HepG2 (cell line): ENCODE measurements around the gene PRSS53. TPM values are rescaled to one million over a fixed set of nuclear protein-coding genes. Genes with fewer than 3 reads are reported as not detected.

Source experiments
- ATF6 ChIP-seq: sonication (generic); formaldehyde crosslinking; conservative IDR thresholded peaks from 2 replicates; pipeline ENCODE4 v1.4.0; 2020; ENCODE audit warnings: missing genetic modification reagents
- EZH2 ChIP-seq: conservative IDR thresholded peaks from 2 replicates; pipeline ENCODE4 v1.6.1; 2012; ENCODE audit warnings: mild to moderate bottlenecking, low read depth, low read length, moderate library complexity
- MED8 ChIP-seq: sonication (generic); formaldehyde crosslinking; IDR thresholded peaks from 2 replicates; pipeline ENCODE4 v1.8.1; 2023; ENCODE audit warnings: mild to moderate bottlenecking, missing genetic modification reagents; ENCODE audit not compliant: insufficient replicate concordance
- NFAT5 ChIP-seq: sonication (generic); formaldehyde crosslinking; IDR thresholded peaks from 2 replicates; pipeline ENCODE4 v1.4.0; 2020; ENCODE audit warnings: missing genetic modification reagents
- POGZ ChIP-seq: sonication (generic); formaldehyde crosslinking; IDR thresholded peaks from 2 replicates; pipeline ENCODE4 v1.4.0; 2020; ENCODE audit warnings: mild to moderate bottlenecking, missing genetic modification reagents
- RARA ChIP-seq: IDR thresholded peaks from 2 replicates; pipeline ENCODE4 v1.6.1; 2016; ENCODE audit warnings: missing genetic modification reagents, missing compliant biosample characterization
- RNF2 ChIP-seq: fragments of 450-650 bp; conservative IDR thresholded peaks from 2 replicates; pipeline ENCODE4 v1.6.1; 2016; ENCODE audit warnings: low read depth
- SALL1 ChIP-seq: sonication (generic); formaldehyde crosslinking; IDR thresholded peaks from 2 replicates; pipeline ENCODE4 v1.8.0; 2022; ENCODE audit warnings: mild to moderate bottlenecking, missing genetic modification reagents
- YEATS2 ChIP-seq: sonication (generic); formaldehyde crosslinking; IDR thresholded peaks from 2 replicates; pipeline ENCODE4 v1.4.0; 2020; ENCODE audit warnings: missing genetic modification reagents, borderline replicate concordance
- ZBTB20 ChIP-seq: sonication (generic); formaldehyde crosslinking; IDR thresholded peaks from 2 replicates; pipeline ENCODE4 v1.8.1; 2023; ENCODE audit warnings: missing genetic modification reagents, low read depth, mild to moderate bottlenecking, borderline replicate concordance
- ZFYVE20 ChIP-seq: sonication (generic); formaldehyde crosslinking; IDR thresholded peaks from 2 replicates; pipeline ENCODE4 v1.8.0; 2023; ENCODE audit warnings: low read depth, mild to moderate bottlenecking, moderate library complexity, missing genetic modification reagents, borderline replicate concordance
- polyA plus RNA-seq, 8 experiments: library from polyadenylated mRNA; depleted of rRNA in 3 of 8; stranded (reverse) in 7 of 8; unstranded in 1 of 8; fragments of >200 nt; fragmentation: Illumina TruSeq in 4 of 8; extraction: Trizol in 4 of 8; gene quantifications; 2 replicates each; pipeline versions ENCODE4 v1.2.1 to v1.2.3, GENCODE V29; 2011 to 2016; ENCODE audit warnings: low read depth in 4 of 8, missing spikeins in 1 of 8, mixed read lengths in 1 of 8; ENCODE audit not compliant: insufficient read depth in 1 of 8
- total RNA-seq, 5 experiments: library from RNA; depleted of rRNA; stranded (reverse); fragments of >200 nt; fragmentation: Illumina TruSeq; extraction: Trizol; gene quantifications; 2 replicates each; pipeline ENCODE4 v1.2.3, GENCODE V29; 2016; ENCODE audit warnings: low read depth in 1 of 5
- TF ChIP-seq, protein P1 (sequence below): IDR thresholded peaks from 2 replicates; pipeline ENCODE4 v1.6.1; 2016; ENCODE audit warnings: missing compliant biosample characterization, missing genetic modification reagents, borderline replicate concordance
- TF ChIP-seq, protein P2 (sequence below): fragments of 450-650 bp; IDR thresholded peaks from 2 replicates; pipeline ENCODE4 v1.6.1; 2016
- TF ChIP-seq, protein P3 (sequence below): sonication (generic); formaldehyde crosslinking; IDR thresholded peaks from 2 replicates; pipeline ENCODE4 v1.4.0; 2020; ENCODE audit warnings: mild to moderate bottlenecking, missing genetic modification reagents
- TF ChIP-seq, protein P4 (sequence below): sonication (generic); formaldehyde crosslinking; IDR thresholded peaks from 2 replicates; pipeline ENCODE4 v1.4.0; 2020; ENCODE audit warnings: mild to moderate bottlenecking, missing genetic modification reagents

PRSS53 gene
- total and polyA plus RNA-seq, 2 of the 13 experiments (the other 11 are each of a cell fraction or from before 2014, with no cell fraction given), result 2.2 to 7.4 TPM

DNA sequence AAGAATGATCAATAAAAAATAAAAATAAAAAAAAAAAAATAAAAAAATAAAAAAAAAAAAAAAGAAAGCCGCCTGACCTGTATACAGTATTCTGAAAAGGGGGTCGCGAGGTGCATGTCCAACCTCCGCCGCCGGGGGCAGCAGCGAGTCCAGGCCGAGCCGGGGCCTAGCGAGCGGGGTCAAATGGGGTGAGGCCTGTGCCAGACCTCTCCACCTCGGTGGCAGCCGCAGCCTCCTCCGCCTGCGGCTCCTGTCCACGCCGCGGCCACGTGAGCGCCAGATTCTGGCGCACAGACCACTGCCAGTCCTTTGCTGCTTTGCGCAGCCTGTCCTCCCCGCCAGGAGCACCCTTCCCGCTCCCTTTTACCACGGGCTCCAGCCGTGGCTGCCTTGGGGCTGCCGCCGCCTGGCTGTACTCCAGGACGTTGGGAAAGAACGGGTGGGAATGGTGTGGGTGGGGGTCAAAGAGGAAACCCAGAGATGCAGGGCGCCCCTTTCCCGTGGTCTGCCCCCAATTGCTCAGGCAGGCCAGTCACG, 17.0 kb upstream of the PRSS53 start (continued):
- TF ChIP-seq, protein P1, sequence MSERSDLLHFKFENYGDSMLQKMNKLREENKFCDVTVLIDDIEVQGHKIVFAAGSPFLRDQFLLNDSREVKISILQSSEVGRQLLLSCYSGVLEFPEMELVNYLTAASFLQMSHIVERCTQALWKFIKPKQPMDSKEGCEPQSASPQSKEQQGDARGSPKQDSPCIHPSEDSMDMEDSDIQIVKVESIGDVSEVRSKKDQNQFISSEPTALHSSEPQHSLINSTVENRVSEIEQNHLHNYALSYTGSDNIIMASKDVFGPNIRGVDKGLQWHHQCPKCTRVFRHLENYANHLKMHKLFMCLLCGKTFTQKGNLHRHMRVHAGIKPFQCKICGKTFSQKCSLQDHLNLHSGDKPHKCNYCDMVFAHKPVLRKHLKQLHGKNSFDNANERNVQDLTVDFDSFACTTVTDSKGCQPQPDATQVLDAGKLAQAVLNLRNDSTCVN (CRISPR knock-in tag), result peak; percentile 93
- peak; percentile 99 for TF ChIP-seq SALL1 (CRISPR knock-in tag)
- no peak for TF ChIP-seq ATF6 (CRISPR knock-in tag)
- TF ChIP-seq ZFYVE20 (CRISPR knock-in tag), result peak; percentile 84; the same call in 1 of the 2 replicates
- peak; percentile 97 for TF ChIP-seq MED8 (CRISPR knock-in tag)
- TF ChIP-seq EZH2, result no peak
- peak; percentile 92 for TF ChIP-seq RNF2
- peak; percentile 88 for TF ChIP-seq POGZ (CRISPR knock-in tag)
- TF ChIP-seq ZBTB20 (CRISPR knock-in tag), result peak; percentile 96; the same call in 1 of the 2 replicates
- TF ChIP-seq RARA, result peak; percentile 96
- TF ChIP-seq, protein P2, sequence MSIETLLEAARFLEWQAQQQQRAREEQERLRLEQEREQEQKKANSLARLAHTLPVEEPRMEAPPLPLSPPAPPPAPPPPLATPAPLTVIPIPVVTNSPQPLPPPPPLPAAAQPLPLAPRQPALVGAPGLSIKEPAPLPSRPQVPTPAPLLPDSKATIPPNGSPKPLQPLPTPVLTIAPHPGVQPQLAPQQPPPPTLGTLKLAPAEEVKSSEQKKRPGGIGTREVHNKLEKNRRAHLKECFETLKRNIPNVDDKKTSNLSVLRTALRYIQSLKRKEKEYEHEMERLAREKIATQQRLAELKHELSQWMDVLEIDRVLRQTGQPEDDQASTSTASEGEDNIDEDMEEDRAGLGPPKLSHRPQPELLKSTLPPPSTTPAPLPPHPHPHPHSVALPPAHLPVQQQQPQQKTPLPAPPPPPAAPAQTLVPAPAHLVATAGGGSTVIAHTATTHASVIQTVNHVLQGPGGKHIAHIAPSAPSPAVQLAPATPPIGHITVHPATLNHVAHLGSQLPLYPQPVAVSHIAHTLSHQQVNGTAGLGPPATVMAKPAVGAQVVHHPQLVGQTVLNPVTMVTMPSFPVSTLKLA, result peak; percentile 90
- peak; percentile 89 for TF ChIP-seq YEATS2 (CRISPR knock-in tag)
- peak; percentile 91 for TF ChIP-seq NFAT5 (CRISPR knock-in tag)
- TF ChIP-seq, protein P3, sequence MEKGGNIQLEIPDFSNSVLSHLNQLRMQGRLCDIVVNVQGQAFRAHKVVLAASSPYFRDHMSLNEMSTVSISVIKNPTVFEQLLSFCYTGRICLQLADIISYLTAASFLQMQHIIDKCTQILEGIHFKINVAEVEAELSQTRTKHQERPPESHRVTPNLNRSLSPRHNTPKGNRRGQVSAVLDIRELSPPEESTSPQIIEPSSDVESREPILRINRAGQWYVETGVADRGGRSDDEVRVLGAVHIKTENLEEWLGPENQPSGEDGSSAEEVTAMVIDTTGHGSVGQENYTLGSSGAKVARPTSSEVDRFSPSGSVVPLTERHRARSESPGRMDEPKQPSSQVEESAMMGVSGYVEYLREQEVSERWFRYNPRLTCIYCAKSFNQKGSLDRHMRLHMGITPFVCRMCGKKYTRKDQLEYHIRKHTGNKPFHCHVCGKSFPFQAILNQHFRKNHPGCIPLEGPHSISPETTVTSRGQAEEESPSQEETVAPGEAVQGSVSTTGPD (CRISPR knock-in tag), result peak; percentile 99
- TF ChIP-seq, protein P4, sequence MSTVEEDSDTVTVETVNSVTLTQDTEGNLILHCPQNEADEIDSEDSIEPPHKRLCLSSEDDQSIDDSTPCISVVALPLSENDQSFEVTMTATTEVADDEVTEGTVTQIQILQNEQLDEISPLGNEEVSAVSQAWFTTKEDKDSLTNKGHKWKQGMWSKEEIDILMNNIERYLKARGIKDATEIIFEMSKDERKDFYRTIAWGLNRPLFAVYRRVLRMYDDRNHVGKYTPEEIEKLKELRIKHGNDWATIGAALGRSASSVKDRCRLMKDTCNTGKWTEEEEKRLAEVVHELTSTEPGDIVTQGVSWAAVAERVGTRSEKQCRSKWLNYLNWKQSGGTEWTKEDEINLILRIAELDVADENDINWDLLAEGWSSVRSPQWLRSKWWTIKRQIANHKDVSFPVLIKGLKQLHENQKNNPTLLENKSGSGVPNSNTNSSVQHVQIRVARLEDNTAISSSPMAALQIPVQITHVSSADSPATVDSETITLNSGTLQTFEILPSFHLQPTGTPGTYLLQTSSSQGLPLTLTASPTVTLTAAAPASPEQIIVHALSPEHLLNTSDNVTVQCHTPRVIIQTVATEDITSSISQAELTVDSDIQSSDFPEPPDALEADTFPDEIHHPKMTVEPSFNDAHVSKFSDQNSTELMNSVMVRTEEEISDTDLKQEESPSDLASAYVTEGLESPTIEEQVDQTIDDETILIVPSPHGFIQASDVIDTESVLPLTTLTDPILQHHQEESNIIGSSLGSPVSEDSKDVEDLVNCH, result peak; percentile 90; the same call in 1 of the 2 replicates
